Mammary epithelial cell (primary cell): ENCODE data around the gene DOCK1.

Experiments
- EZH2 ChIP-seq: IDR thresholded peaks from 2 replicates; pipeline ENCODE4 v1.6.1; 2012; ENCODE audit warnings: low read length, inconsistent platforms, borderline replicate concordance
- TF ChIP-seq, protein P1 (sequence below), 2 donors: IDR thresholded peaks in 1 of 2; conservative IDR thresholded peaks in 1 of 2; 2 replicates each; pipeline ENCODE4 v1.5.1; 2011 to 2012; ENCODE audit warnings: inconsistent platforms in 2 of 2, low read length in 2 of 2, mild to moderate bottlenecking in 2 of 2, control low read depth in 1 of 2, low read depth in 1 of 2; ENCODE audit not compliant: insufficient read depth in 1 of 2; ENCODE audit errors: extremely low read depth in 1 of 2

DNA sequence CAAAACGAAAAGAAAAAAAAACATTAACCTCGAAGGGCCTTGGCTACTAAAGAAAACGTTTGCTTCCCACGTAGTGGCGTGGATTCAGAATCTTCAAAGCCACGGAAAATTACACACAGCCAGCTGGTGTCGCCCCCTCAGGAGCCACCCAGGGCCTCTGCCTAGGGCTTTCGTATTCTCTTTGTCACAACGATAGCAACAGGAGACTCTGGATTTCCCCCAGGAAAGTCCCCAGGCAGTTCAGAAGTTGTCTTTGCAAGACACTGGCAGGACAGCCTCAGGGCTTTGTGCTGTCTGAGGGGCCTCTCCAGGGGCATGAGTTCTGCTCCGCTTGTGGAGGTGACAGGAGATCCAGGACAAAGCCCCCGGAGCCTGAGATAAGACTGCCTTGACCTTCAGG, 441.4 kb downstream of the DOCK1 start:
- TF ChIP-seq, protein P1, sequence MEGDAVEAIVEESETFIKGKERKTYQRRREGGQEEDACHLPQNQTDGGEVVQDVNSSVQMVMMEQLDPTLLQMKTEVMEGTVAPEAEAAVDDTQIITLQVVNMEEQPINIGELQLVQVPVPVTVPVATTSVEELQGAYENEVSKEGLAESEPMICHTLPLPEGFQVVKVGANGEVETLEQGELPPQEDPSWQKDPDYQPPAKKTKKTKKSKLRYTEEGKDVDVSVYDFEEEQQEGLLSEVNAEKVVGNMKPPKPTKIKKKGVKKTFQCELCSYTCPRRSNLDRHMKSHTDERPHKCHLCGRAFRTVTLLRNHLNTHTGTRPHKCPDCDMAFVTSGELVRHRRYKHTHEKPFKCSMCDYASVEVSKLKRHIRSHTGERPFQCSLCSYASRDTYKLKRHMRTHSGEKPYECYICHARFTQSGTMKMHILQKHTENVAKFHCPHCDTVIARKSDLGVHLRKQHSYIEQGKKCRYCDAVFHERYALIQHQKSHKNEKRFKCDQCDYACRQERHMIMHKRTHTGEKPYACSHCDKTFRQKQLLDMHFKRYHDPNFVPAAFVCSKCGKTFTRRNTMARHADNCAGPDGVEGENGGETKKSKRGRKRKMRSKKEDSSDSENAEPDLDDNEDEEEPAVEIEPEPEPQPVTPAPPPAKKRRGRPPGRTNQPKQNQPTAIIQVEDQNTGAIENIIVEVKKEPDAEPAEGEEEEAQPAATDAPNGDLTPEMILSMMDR (conservative IDR thresholded peaks at IDR 0.05 in 1 of 2, IDR thresholded peaks at IDR 0.05 in 1 of 2; ENCODE audit: extremely low read depth in 1 of 2, insufficient read depth in 1 of 2, low read depth in 1 of 2, low read length in 2 of 2) = no peak
- TF ChIP-seq EZH2 = no peak
